HG03558 (cell line): ENCODE data around the gene HDGFL2.
"Not testable (repeated sequence)": the region's sequence is repeated elsewhere in the genome, so short reads cannot be mapped to it uniquely, and the experiment has no call there.

Source experiments
- ATAC-seq: cut with Tn5 transposase; IDR thresholded peaks from one replicate; pipeline ENCODE4 v1.9.1; 2021; ENCODE audit warnings: moderate number of reproducible peaks; ENCODE audit not compliant: unreplicated experiment; ENCODE audit errors: extremely low read depth

Gene HDGFL2

GRCh38 chr19:4511300-4512054 is 39.4 kb downstream of the HDGFL2 start:
- no peak for ATAC-seq

GRCh38 chr19:4512070-4512469 is 40.0 kb downstream of the HDGFL2 start:
- no peak for ATAC-seq

GRCh38 chr19:4513248-4513647 is 41.2 kb downstream of the HDGFL2 start:
- ATAC-seq: no peak

- ATAC-seq: no peak
Measured at GRCh38 chr19:4515732-4516131, 43.6 kb downstream of the HDGFL2 start.

- ATAC-seq: no peak
Measured at GRCh38 chr19:4516199-4516938, 44.3 kb downstream of the HDGFL2 start.

- no peak for ATAC-seq
Measured at GRCh38 chr19:4516939-4517300, 44.8 kb downstream of the HDGFL2 start.

- ATAC-seq: no peak
Measured at GRCh38 chr19:4517451-4518057, 45.5 kb downstream of the HDGFL2 start.

- no peak for ATAC-seq
Measured at GRCh38 chr19:4518345-4519171, 46.5 kb downstream of the HDGFL2 start, which contains the start of gene PLIN4. PLIN4 (minus strand) TSS chr19:4518486; CDS start chr19:4518272, 214 bp downstream.

- no peak for ATAC-seq
Measured at GRCh38 chr19:4519172-4519496, 47.0 kb downstream of the HDGFL2 start.

GRCh38 chr19:4519521-4520277 is 47.6 kb downstream of the HDGFL2 start:
- ATAC-seq: no peak

- no peak for ATAC-seq
Measured at GRCh38 chr19:4521170-4521887, 49.2 kb downstream of the HDGFL2 start.

- ATAC-seq: no peak
Measured at GRCh38 chr19:4521888-4522242, 49.8 kb downstream of the HDGFL2 start.

GRCh38 chr19:4522291-4523002 is 50.4 kb downstream of the HDGFL2 start:
- no peak for ATAC-seq

- no peak for ATAC-seq
Measured at GRCh38 chr19:4523306-4524110, 51.4 kb downstream of the HDGFL2 start.

- ATAC-seq: no peak
Measured at GRCh38 chr19:4524808-4525562, 52.9 kb downstream of the HDGFL2 start.

- no peak for ATAC-seq
Measured at GRCh38 chr19:4525563-4526002, 53.5 kb downstream of the HDGFL2 start.

- ATAC-seq: not testable (repeated sequence)
Measured at GRCh38 chr19:4527377-4527776, 55.3 kb downstream of the HDGFL2 start.
